ENCODE data around the gene YJEFN3. TPM values are rescaled to one million over a fixed set of nuclear protein-coding genes. Genes with fewer than 3 reads are reported as not detected.

Gene YJEFN3
- total RNA-seq, 1 experiment from 2014 or later = 25.3 TPM

DNA sequence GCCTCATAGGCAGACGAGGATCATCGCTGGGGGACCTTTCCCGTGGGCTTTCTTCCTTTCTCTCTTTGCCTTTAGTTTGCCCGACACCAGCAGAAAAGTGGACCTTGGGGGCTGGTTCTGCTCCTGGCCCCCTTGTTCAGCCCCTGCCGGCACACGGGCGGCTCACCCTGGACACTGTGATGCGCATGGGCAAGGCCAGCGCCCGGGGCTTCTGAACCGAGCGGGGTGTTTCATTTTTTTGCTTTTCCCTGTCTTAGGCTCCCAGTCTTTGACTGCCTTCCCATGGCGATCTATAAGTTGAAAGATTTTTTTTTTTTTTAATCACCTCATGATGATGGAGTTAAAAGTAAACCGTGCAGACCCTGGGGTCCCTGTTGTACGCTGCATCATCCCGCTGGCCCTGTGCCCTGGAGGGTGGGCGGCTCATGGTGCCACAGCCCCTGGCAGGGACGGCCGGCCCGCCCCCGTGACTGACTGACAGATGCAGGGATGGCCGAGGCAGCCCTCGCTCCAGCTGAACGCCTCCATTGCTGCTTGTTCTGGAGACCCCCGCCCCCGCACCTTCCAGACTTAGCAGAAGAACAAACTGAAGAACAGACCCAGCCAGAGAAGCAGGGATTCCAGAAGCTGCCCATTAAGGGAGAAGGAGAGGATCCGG, 22.9 kb upstream of the YJEFN3 start (continued):
- no peak for TF ChIP-seq EZH2 (IDR thresholded peaks at IDR 0.05)
- no peak for TF ChIP-seq ELF1 (IDR thresholded peaks at IDR 0.05; ENCODE audit: borderline replicate concordance, low read depth)

DNA sequence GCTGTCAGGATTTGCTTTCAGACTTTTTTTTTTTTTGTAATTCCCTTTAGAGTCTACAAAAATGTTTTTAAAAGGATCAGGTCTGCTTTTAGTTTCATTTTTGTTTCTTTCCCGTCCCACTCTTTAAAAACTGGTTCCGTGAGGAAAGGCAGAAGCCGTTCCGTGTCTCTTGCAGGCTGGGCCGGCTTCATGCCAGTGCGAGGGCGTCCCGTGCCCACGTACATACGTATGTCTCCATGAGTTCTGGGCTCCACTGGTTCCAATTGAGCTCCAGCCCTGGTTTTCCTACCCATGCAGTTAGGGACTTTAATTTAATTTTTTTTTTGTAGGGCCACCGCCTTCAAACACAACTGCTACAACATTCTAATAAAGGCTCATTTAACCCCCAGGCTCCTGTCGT, 22.1 kb upstream of the YJEFN3 start:
- no peak overlapping the region for H2AFZ ChIP-seq (ENCODE audit: low read depth, low read length, poor library complexity, severe bottlenecking)
- no peak overlapping the region for H3K27ac ChIP-seq (ENCODE audit: low read depth, low read length)
- H3K4me3 ChIP-seq (replicated peaks in 1 of 2; ENCODE audit: low read depth in 1 of 2, low read length in 2 of 2) = no peak overlapping the region
- no peak for ATAC-seq
- no peaks in the 10 kb centered on the region for H3K9me3 ChIP-seq (ENCODE audit: control insufficient read depth in 1 of 2, insufficient read depth in 1 of 2, low read depth in 1 of 2, low read length in 2 of 2)
- ChIA-PET CTCF (no interaction called here), RAD21 (ENCODE audit: low non-redundant PET in 1 of 2, low total read pairs in 2 of 2, uncharacterized antibody in 2 of 2, unreplicated experiment in 2 of 2) (no interaction called here), POLR2A (no interaction called here)
- no peaks in the 10 kb centered on the region for H3K27me3 ChIP-seq (ENCODE audit: insufficient read depth, low read length)
- H3K9ac ChIP-seq (ENCODE audit: low read length) = no peak overlapping the region
- intact Hi-C loops (cut with micrococcal nuclease) = no loop called here
- peaks cover 12 to 29% of the 10 kb centered on the region in 2 experiments; a peak in 3 of 4 replicates for H3K36me3 ChIP-seq (ENCODE audit: control insufficient read depth in 1 of 2, insufficient read depth in 2 of 2, low read length in 2 of 2)
- TSS peak; percentile 26 for BruUV-seq (replicated peaks)
- no peak overlapping the region for H3K4me2 ChIP-seq (ENCODE audit: low read length)
- H4K20me1 ChIP-seq (ENCODE audit: insufficient read depth) = no peaks in the 10 kb centered on the region
- H3K9me2 ChIP-seq (ENCODE audit: insufficient read depth) = no peaks in the 10 kb centered on the region
- DNase-seq (ENCODE audit: low read depth, low spot score) = no peak
- H3K4me1 ChIP-seq (ENCODE audit: control insufficient read depth in 1 of 2, insufficient read depth in 2 of 2, low read length in 2 of 2) = no peaks in the 10 kb centered on the region
- H3K79me2 ChIP-seq (ENCODE audit: insufficient read depth, low read length) = no peaks in the 10 kb centered on the region
- TF ChIP-seq YY1 (IDR thresholded peaks at IDR 0.05; ENCODE audit: extremely low read depth, insufficient replicate concordance, low read depth, low read length) = no peak

DNA sequence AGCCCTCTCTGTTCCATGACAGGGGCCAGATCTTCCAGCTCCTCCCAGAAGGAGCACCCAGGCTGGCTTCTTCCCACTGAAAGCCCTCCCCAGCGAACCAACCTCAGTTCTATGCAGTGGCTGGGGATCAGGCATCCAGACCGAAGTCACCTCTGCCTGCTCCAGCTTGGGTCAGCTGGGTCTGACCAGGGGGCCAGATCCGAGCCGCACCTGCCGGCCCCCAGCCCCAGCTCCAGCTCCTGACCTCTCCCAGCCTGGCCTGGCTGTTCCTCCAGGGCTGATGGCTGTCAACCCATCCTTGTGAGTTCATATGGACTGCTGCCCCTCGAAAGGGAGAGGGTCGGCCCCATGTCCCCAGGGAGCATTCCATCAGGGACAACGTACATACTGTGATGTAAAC, 21.4 kb upstream of the YJEFN3 start:
- Histone ChIP-seq H3K9me2 (ENCODE audit: insufficient read depth) (no peaks in the 10 kb centered on the region), H3K9me3 (ENCODE audit: control insufficient read depth in 1 of 2, insufficient read depth in 1 of 2, low read depth in 1 of 2, low read length in 2 of 2) (no peaks in the 10 kb centered on the region), H3K9ac (ENCODE audit: low read length) (no peak overlapping the region), H3K79me2 (ENCODE audit: insufficient read depth, low read length) (no peaks in the 10 kb centered on the region), H3K27ac (ENCODE audit: low read depth, low read length) (no peak overlapping the region), H4K20me1 (ENCODE audit: insufficient read depth) (no peaks in the 10 kb centered on the region), H2AFZ (ENCODE audit: low read depth, low read length, poor library complexity, severe bottlenecking) (no peak overlapping the region), H3K4me2 (ENCODE audit: low read length) (no peak overlapping the region), H3K27me3 (ENCODE audit: insufficient read depth, low read length) (no peaks in the 10 kb centered on the region), H3K36me3 (ENCODE audit: control insufficient read depth in 1 of 2, insufficient read depth in 2 of 2, low read length in 2 of 2) (peaks cover 12 to 29% of the 10 kb centered on the region in 2 experiments; a peak in 3 of 4 replicates), H3K4me1 (ENCODE audit: control insufficient read depth in 1 of 2, insufficient read depth in 2 of 2, low read length in 2 of 2) (peaks cover 0 to 5% of the 10 kb centered on the region in 2 experiments; a peak in 2 of 4 replicates), H3K4me3 (replicated peaks in 1 of 2; ENCODE audit: low read depth in 1 of 2, low read length in 2 of 2) (no peak overlapping the region)
- ATAC-seq (no peak), DNase-seq (ENCODE audit: low read depth, low spot score) (no peak)
- intact Hi-C loops (cut with micrococcal nuclease) = no loop called here
- no TSS peak for BruUV-seq (replicated peaks)
- TF ChIP-seq ELF1 (IDR thresholded peaks at IDR 0.05; ENCODE audit: borderline replicate concordance, low read depth) (no peak), POLR2AphosphoS5 (IDR thresholded peaks at IDR 0.05; ENCODE audit: low read depth, low read length) (no peak), RAD21 (IDR thresholded peaks at IDR 0.05; ENCODE audit: low read depth) (no peak)
- TF ChIP-seq, protein P1, sequence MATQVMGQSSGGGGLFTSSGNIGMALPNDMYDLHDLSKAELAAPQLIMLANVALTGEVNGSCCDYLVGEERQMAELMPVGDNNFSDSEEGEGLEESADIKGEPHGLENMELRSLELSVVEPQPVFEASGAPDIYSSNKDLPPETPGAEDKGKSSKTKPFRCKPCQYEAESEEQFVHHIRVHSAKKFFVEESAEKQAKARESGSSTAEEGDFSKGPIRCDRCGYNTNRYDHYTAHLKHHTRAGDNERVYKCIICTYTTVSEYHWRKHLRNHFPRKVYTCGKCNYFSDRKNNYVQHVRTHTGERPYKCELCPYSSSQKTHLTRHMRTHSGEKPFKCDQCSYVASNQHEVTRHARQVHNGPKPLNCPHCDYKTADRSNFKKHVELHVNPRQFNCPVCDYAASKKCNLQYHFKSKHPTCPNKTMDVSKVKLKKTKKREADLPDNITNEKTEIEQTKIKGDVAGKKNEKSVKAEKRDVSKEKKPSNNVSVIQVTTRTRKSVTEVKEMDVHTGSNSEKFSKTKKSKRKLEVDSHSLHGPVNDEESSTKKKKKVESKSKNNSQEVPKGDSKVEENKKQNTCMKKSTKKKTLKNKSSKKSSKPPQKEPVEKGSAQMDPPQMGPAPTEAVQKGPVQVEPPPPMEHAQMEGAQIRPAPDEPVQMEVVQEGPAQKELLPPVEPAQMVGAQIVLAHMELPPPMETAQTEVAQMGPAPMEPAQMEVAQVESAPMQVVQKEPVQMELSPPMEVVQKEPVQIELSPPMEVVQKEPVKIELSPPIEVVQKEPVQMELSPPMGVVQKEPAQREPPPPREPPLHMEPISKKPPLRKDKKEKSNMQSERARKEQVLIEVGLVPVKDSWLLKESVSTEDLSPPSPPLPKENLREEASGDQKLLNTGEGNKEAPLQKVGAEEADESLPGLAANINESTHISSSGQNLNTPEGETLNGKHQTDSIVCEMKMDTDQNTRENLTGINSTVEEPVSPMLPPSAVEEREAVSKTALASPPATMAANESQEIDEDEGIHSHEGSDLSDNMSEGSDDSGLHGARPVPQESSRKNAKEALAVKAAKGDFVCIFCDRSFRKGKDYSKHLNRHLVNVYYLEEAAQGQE (IDR thresholded peaks at IDR 0.05; ENCODE audit: low read depth) = no peak
- ChIA-PET POLR2A (no interaction called here), RAD21 (ENCODE audit: low non-redundant PET in 1 of 2, low total read pairs in 2 of 2, uncharacterized antibody in 2 of 2, unreplicated experiment in 2 of 2) (no interaction called here), CTCF (no interaction called here)
